ENCODE measurements around the gene SRSF2. TPM values are rescaled to one million over a fixed set of nuclear protein-coding genes. Genes with fewer than 3 reads are reported as not detected.
"Not testable (repeated sequence)": the region's sequence is repeated elsewhere in the genome, so short reads cannot be mapped to it uniquely, and the experiment has no call there.

Gene SRSF2
- polyA plus RNA-seq, 1 donor: 258 TPM

GRCh38 chr17:76732734-76733617 is 4.2 kb downstream of the SRSF2 start:
- no peak overlapping the region for H3K27ac ChIP-seq (ENCODE audit: low read length)
- peaks cover 19% of the 10 kb centered on the region for H3K4me1 ChIP-seq (ENCODE audit: control insufficient read depth, insufficient read depth, low read length)
- WGBS (ENCODE audit: insufficient coverage, low lambda C conversion rate): 83% methylated on average over 1 of the region's 3 CpGs
- peaks cover 40% of the 10 kb centered on the region for H3K36me3 ChIP-seq (ENCODE audit: control insufficient read depth, insufficient read depth, low read length)
- H3K4me3 ChIP-seq (ENCODE audit: low read length): no peak overlapping the region
- H3K27me3 ChIP-seq (ENCODE audit: control insufficient read depth, insufficient read depth, low read length): no peaks in the 10 kb centered on the region
- H3K9me3 ChIP-seq (ENCODE audit: control insufficient read depth, low read depth, low read length): no peaks in the 10 kb centered on the region
- DNase-seq: no peak

GRCh38 chr17:76731800-76732733 is 5.1 kb downstream of the SRSF2 start:
- not testable (repeated sequence) for H3K27ac ChIP-seq (ENCODE audit: low read length); H3K27me3 ChIP-seq (ENCODE audit: control insufficient read depth, insufficient read depth, low read length); DNase-seq; H3K9me3 ChIP-seq (ENCODE audit: control insufficient read depth, low read depth, low read length); H3K4me3 ChIP-seq (ENCODE audit: low read length)
- 100% methylated on average over 1 of the region's 13 CpGs for WGBS (ENCODE audit: insufficient coverage, low lambda C conversion rate)
- Histone ChIP-seq H3K4me1 (ENCODE audit: control insufficient read depth, insufficient read depth, low read length) (peaks cover 26% of the 10 kb centered on the region), H3K36me3 (ENCODE audit: control insufficient read depth, insufficient read depth, low read length) (peaks cover 40% of the 10 kb centered on the region)

GRCh38 chr17:76727745-76728456 is 9.2 kb downstream of the SRSF2 start:
- H3K9me3 ChIP-seq (ENCODE audit: control insufficient read depth, low read depth, low read length): no peaks in the 10 kb centered on the region
- peak in 1 of 2 donors; percentile 46 for DNase-seq
- H3K27ac ChIP-seq (ENCODE audit: low read length): peak overlapping the region; percentile 100
- H3K36me3 ChIP-seq (ENCODE audit: control insufficient read depth, insufficient read depth, low read length): peaks cover 30% of the 10 kb centered on the region
- WGBS (ENCODE audit: insufficient coverage, low lambda C conversion rate): 82% methylated on average over 3 of the region's 18 CpGs
- H3K27me3 ChIP-seq (ENCODE audit: control insufficient read depth, insufficient read depth, low read length): no peaks in the 10 kb centered on the region
- H3K4me3 ChIP-seq (ENCODE audit: low read length): peak overlapping the region; percentile 93
- H3K4me1 ChIP-seq (ENCODE audit: control insufficient read depth, insufficient read depth, low read length): peaks cover 24% of the 10 kb centered on the region

GRCh38 chr17:76726776-76727718 is 10.1 kb downstream of the SRSF2 start, which contains the start of gene METTL23:
Gene METTL23, plus strand, starts transcription at chr17:76726839. Its CDS starts 2,872 bp downstream, at chr17:76729711.
- Histone ChIP-seq H3K27ac (ENCODE audit: low read length) (peak within 1 kb of the TSS; percentile 100), H3K36me3 (ENCODE audit: control insufficient read depth, insufficient read depth, low read length) (peaks cover 32% of the 10 kb centered on the region), H3K4me1 (ENCODE audit: control insufficient read depth, insufficient read depth, low read length) (peaks cover 22% of the 10 kb centered on the region), H3K9me3 (ENCODE audit: control insufficient read depth, low read depth, low read length) (no peaks in the 10 kb centered on the region), H3K27me3 (ENCODE audit: control insufficient read depth, insufficient read depth, low read length) (no peaks in the 10 kb centered on the region), H3K4me3 (ENCODE audit: low read length) (peak within 1 kb of the TSS; percentile 93)
- peak; percentile 79 to 86 for DNase-seq
- no CpG with 5 or more reads among the region's 71 CpGs for WGBS (ENCODE audit: insufficient coverage, low lambda C conversion rate)

- no peaks in the 10 kb centered on the region for H3K27me3 ChIP-seq (ENCODE audit: control insufficient read depth, insufficient read depth, low read length)
- WGBS (ENCODE audit: insufficient coverage, low lambda C conversion rate): no CpG with 5 or more reads among the region's 60 CpGs
- H3K36me3 ChIP-seq (ENCODE audit: control insufficient read depth, insufficient read depth, low read length): peaks cover 36% of the 10 kb centered on the region
- peak; percentile 96 to 98 for DNase-seq
- H3K4me3 ChIP-seq (ENCODE audit: low read length): peak within 1 kb of the TSS; percentile 93
- peak within 1 kb of the TSS; percentile 100 for H3K27ac ChIP-seq (ENCODE audit: low read length)
- H3K9me3 ChIP-seq (ENCODE audit: control insufficient read depth, low read depth, low read length): no peaks in the 10 kb centered on the region
- H3K4me1 ChIP-seq (ENCODE audit: control insufficient read depth, insufficient read depth, low read length): peaks cover 22% of the 10 kb centered on the region
These were observed 10.8 kb downstream of the SRSF2 start, which contains the start of gene JMJD6 for GRCh38 chr17:76726231-76726775. Gene JMJD6, minus strand, starts transcription at chr17:76726606. Its CDS starts 131 bp downstream, at chr17:76726475.

- Histone ChIP-seq H3K27ac (ENCODE audit: low read length) (peak overlapping the region; percentile 100), H3K36me3 (ENCODE audit: control insufficient read depth, insufficient read depth, low read length) (peaks cover 42% of the 10 kb centered on the region), H3K4me3 (ENCODE audit: low read length) (peak overlapping the region; percentile 93), H3K27me3 (ENCODE audit: control insufficient read depth, insufficient read depth, low read length) (no peaks in the 10 kb centered on the region), H3K9me3 (ENCODE audit: control insufficient read depth, low read depth, low read length) (no peaks in the 10 kb centered on the region), H3K4me1 (ENCODE audit: control insufficient read depth, insufficient read depth, low read length) (peaks cover 22% of the 10 kb centered on the region)
- DNase-seq: peak; percentile 68 to 88
- WGBS (ENCODE audit: insufficient coverage, low lambda C conversion rate): 13% methylated on average over 4 of the region's 38 CpGs
These were observed 11.4 kb downstream of the SRSF2 start for GRCh38 chr17:76725580-76726230.

GRCh38 chr17:76723812-76724211 is 13.3 kb downstream of the SRSF2 start:
- H3K4me3 ChIP-seq (ENCODE audit: low read length): no peak overlapping the region
- no peaks in the 10 kb centered on the region for H3K9me3 ChIP-seq (ENCODE audit: control insufficient read depth, low read depth, low read length)
- WGBS (ENCODE audit: insufficient coverage, low lambda C conversion rate): no CpG with 5 or more reads among the region's 9 CpGs
- peaks cover 56% of the 10 kb centered on the region for H3K36me3 ChIP-seq (ENCODE audit: control insufficient read depth, insufficient read depth, low read length)
- DNase-seq: no peak
- peaks cover 22% of the 10 kb centered on the region for H3K4me1 ChIP-seq (ENCODE audit: control insufficient read depth, insufficient read depth, low read length)
- no peaks in the 10 kb centered on the region for H3K27me3 ChIP-seq (ENCODE audit: control insufficient read depth, insufficient read depth, low read length)
- H3K27ac ChIP-seq (ENCODE audit: low read length): no peak overlapping the region

- H3K4me1 ChIP-seq (ENCODE audit: control insufficient read depth, insufficient read depth, low read length): peaks cover 19% of the 10 kb centered on the region
- H3K27me3 ChIP-seq (ENCODE audit: control insufficient read depth, insufficient read depth, low read length); H3K27ac ChIP-seq (ENCODE audit: low read length); H3K4me3 ChIP-seq (ENCODE audit: low read length); DNase-seq; H3K9me3 ChIP-seq (ENCODE audit: control insufficient read depth, low read depth, low read length): not testable (repeated sequence)
- peaks cover 65% of the 10 kb centered on the region for H3K36me3 ChIP-seq (ENCODE audit: control insufficient read depth, insufficient read depth, low read length)
- WGBS (ENCODE audit: insufficient coverage, low lambda C conversion rate): no CpG with 5 or more reads among the region's 8 CpGs
These were observed 14.2 kb downstream of the SRSF2 start for GRCh38 chr17:76722977-76723376.

Data from large intestine (tissue), 3 donors.